Measurements from ENCODE around the gene RAB6B. TPM values are rescaled to one million over a fixed set of nuclear protein-coding genes. Genes with fewer than 3 reads are reported as not detected.

Gene RAB6B
- polyA plus RNA-seq, 1 donor (not counting 4 experiments of a cell fraction or from before 2014, with no cell fraction given), result 2.2 TPM

DNA sequence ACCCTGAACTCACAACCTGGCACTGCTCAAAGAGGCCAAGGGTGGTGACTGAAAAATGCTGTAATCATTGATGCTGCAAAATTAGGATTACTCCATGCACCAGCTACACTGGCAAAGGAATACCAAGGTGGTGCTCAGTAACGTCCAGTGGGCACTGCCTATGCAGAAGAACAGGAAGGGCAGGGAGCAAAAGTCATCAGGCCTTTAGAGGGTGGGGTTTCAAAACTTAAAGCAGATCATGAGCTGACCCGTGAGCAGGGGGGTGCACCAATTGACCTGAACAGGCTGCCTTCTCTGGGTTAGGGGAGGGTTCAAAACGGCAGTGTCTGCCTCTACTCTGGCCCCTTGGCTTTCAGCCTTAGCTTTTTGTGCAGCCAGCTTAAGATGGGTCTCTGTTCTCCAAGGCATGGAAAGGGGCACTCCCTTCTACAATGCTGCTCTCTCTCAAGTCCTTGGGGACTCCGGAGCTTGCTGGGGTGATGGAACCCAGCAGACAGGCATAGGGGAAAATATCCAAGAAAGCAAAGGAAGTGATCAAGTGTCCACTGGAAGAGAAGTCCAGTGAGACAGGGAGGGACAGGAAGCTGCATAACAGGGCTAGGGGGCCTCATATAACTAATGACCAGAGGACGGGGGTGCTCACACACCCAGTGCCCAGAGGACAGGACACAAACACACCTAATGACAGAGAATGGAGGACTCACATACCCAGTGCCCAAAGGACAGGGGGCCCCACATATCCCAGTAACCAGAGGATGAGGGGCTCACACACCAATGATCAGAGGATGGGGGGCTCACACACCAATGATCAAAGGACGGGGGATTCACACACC lies 11.4 kb downstream of the RAB6B start:
- Histone ChIP-seq H3K9ac (ENCODE audit: control insufficient read depth, extremely low read depth, insufficient read depth, low read length) (no peak overlapping the region), H3K79me2 (ENCODE audit: control insufficient read depth, insufficient read depth, low read length) (no peaks in the 10 kb centered on the region), H3K27me3 (ENCODE audit: control insufficient read depth, extremely low read depth, insufficient read depth, low read length) (peaks cover 17% of the 10 kb centered on the region), H3K9me1 (ENCODE audit: control insufficient read depth, extremely low read depth, insufficient read depth, low read length) (no peaks in the 10 kb centered on the region), H4K20me1 (ENCODE audit: control insufficient read depth, extremely low read depth, insufficient read depth, low read length) (no peaks in the 10 kb centered on the region), H2AFZ (ENCODE audit: control insufficient read depth, low read length) (no peak overlapping the region), H3K4me1 (ENCODE audit: control insufficient read depth, extremely low read depth, insufficient read depth, low read length) (no peaks in the 10 kb centered on the region), H3K27ac (ENCODE audit: control insufficient read depth, insufficient read depth, low read length) (no peak overlapping the region), H3K36me3 (ENCODE audit: control insufficient read depth in 2 of 2, extremely low read depth in 1 of 2, insufficient read depth in 2 of 2, low read length in 2 of 2) (no peaks in the 10 kb centered on the region), H3K4me3 (ENCODE audit: control insufficient read depth in 2 of 3, extremely low read depth in 1 of 3, insufficient read depth in 2 of 3, low read depth in 1 of 3, low read length in 3 of 3) (no peak overlapping the region), H3K4me2 (ENCODE audit: control insufficient read depth, extremely low read depth, insufficient read depth, low read depth, low read length) (no peak overlapping the region), H3K9me3 (ENCODE audit: control insufficient read depth, low read depth, low read length) (no peaks in the 10 kb centered on the region)
- no peak for DNase-seq (ENCODE audit: low read depth, low spot score)
- dilution Hi-C loops (cut with MboI; ENCODE audit: extremely low pct_ligation_motif_present, low sequenced_read_pairs), result no loop called here
- FAIRE-seq, result no peak
- TF ChIP-seq EZH2 (IDR thresholded peaks at IDR 0.05; ENCODE audit: low read length), result no peak
- TF ChIP-seq, protein P1, sequence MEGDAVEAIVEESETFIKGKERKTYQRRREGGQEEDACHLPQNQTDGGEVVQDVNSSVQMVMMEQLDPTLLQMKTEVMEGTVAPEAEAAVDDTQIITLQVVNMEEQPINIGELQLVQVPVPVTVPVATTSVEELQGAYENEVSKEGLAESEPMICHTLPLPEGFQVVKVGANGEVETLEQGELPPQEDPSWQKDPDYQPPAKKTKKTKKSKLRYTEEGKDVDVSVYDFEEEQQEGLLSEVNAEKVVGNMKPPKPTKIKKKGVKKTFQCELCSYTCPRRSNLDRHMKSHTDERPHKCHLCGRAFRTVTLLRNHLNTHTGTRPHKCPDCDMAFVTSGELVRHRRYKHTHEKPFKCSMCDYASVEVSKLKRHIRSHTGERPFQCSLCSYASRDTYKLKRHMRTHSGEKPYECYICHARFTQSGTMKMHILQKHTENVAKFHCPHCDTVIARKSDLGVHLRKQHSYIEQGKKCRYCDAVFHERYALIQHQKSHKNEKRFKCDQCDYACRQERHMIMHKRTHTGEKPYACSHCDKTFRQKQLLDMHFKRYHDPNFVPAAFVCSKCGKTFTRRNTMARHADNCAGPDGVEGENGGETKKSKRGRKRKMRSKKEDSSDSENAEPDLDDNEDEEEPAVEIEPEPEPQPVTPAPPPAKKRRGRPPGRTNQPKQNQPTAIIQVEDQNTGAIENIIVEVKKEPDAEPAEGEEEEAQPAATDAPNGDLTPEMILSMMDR (optimal IDR thresholded peaks at IDR 0.05 in 1 of 3, IDR thresholded peaks at IDR 0.05 in 1 of 3, conservative IDR thresholded peaks at IDR 0.05 in 1 of 3; ENCODE audit: extremely low read depth in 1 of 3, insufficient read depth in 2 of 3, low read length in 3 of 3), result no peak

DNA sequence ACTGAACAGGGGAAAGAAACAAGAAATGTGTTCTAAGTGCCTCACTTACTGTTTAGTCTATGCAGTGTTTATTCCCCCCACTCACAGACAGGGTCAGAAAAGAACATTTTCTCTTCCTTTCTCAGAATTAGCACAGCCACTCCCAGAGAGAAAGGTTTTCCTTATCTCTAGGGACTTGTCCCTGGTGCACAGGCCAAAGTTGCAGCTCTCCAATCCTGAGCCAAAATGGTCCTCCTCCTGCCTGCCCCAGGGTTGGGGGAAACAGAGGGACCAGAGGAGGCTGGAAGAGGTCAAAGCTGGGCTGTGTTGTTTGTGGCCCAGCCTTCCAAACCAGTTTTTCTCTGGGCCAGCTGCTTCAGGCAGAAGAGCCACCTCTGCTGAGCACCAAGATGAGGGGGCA lies 12.0 kb downstream of the RAB6B start:
- dilution Hi-C loops (cut with MboI; ENCODE audit: extremely low pct_ligation_motif_present, low sequenced_read_pairs), result no loop called here
- FAIRE-seq (no peak), DNase-seq (ENCODE audit: low read depth, low spot score) (no peak)
- Histone ChIP-seq H3K79me2 (ENCODE audit: control insufficient read depth, insufficient read depth, low read length) (no peaks in the 10 kb centered on the region), H3K36me3 (ENCODE audit: control insufficient read depth in 2 of 2, extremely low read depth in 1 of 2, insufficient read depth in 2 of 2, low read length in 2 of 2) (no peaks in the 10 kb centered on the region), H3K4me3 (ENCODE audit: control insufficient read depth in 2 of 3, extremely low read depth in 1 of 3, insufficient read depth in 2 of 3, low read depth in 1 of 3, low read length in 3 of 3) (no peak overlapping the region), H3K9me3 (ENCODE audit: control insufficient read depth, low read depth, low read length) (no peaks in the 10 kb centered on the region), H2AFZ (ENCODE audit: control insufficient read depth, low read length) (no peak overlapping the region), H3K27me3 (ENCODE audit: control insufficient read depth, extremely low read depth, insufficient read depth, low read length) (peaks cover 17% of the 10 kb centered on the region), H3K4me1 (ENCODE audit: control insufficient read depth, extremely low read depth, insufficient read depth, low read length) (no peaks in the 10 kb centered on the region), H3K27ac (ENCODE audit: control insufficient read depth, insufficient read depth, low read length) (no peak overlapping the region), H4K20me1 (ENCODE audit: control insufficient read depth, extremely low read depth, insufficient read depth, low read length) (no peaks in the 10 kb centered on the region), H3K4me2 (ENCODE audit: control insufficient read depth, extremely low read depth, insufficient read depth, low read depth, low read length) (no peak overlapping the region), H3K9ac (ENCODE audit: control insufficient read depth, extremely low read depth, insufficient read depth, low read length) (no peak overlapping the region), H3K9me1 (ENCODE audit: control insufficient read depth, extremely low read depth, insufficient read depth, low read length) (no peaks in the 10 kb centered on the region)
- TF ChIP-seq, protein P1 (optimal IDR thresholded peaks at IDR 0.05 in 1 of 3, IDR thresholded peaks at IDR 0.05 in 1 of 3, conservative IDR thresholded peaks at IDR 0.05 in 1 of 3; ENCODE audit: extremely low read depth in 1 of 3, insufficient read depth in 2 of 3, low read length in 3 of 3), result no peak
- no peak for TF ChIP-seq EZH2 (IDR thresholded peaks at IDR 0.05; ENCODE audit: low read length)
